Transverse colon (tissue), 4 donors: ENCODE results near the gene CAMKK1. TPM values are rescaled to one million over a fixed set of nuclear protein-coding genes. Genes with fewer than 3 reads are reported as not detected.

ENCODE experiments used
- DNase-seq: peaks from one replicate; pipeline ENCODE4 v3.0.0-alpha.2; 2019
- H3K27ac ChIP-seq, 4 donors: fragments of 200-600 bp; sonication (generic); 2 replicates each; pipeline ENCODE4 v1.5.1; 2016 to 2018; ENCODE audit warnings: inconsistent platforms in 4 of 4
- H3K27me3 ChIP-seq: fragments of 200-600 bp; sonication (generic); 2 replicates; pipeline ENCODE4 v1.5.1; 2017; ENCODE audit warnings: inconsistent platforms
- H3K36me3 ChIP-seq, 4 donors: fragments of 200-600 bp; sonication (generic); 2 replicates each; pipeline ENCODE4 v1.5.1; 2017 to 2019; ENCODE audit warnings: inconsistent platforms in 4 of 4
- H3K4me1 ChIP-seq, 4 donors: fragments of 200-600 bp; sonication (generic); 2 replicates each; pipeline ENCODE4 v1.5.1; 2017 to 2020; ENCODE audit warnings: inconsistent platforms in 4 of 4
- H3K4me3 ChIP-seq, 4 donors: fragments of 200-600 bp; sonication (generic); 1 replicate in 1 of 4; 2 replicates in 3 of 4; pipeline versions ENCODE4 v1.5.1 to v1.6.1; 2017 to 2019; ENCODE audit warnings: inconsistent platforms in 4 of 4
- H3K9me3 ChIP-seq, 2 donors: fragments of 200-600 bp; sonication (generic); 2 replicates each; pipeline ENCODE4 v1.5.1; 2017 to 2019; ENCODE audit warnings: inconsistent platforms in 2 of 2
- EP300 ChIP-seq: sonication (generic); formaldehyde crosslinking; IDR thresholded peaks from one replicate; pipeline ENCODE4 v1.6.1; 2017; ENCODE audit warnings: antibody characterized with exemption, low read depth
- POLR2A ChIP-seq: fragments of 450-650 bp; IDR thresholded peaks from one replicate; pipeline ENCODE4 v1.6.1; 2016; ENCODE audit warnings: antibody characterized with exemption, mild to moderate bottlenecking, moderate library complexity
- POLR2AphosphoS5 ChIP-seq, 3 donors: sonication (generic); formaldehyde crosslinking; IDR thresholded peaks; one replicate each; pipeline ENCODE4 v1.6.1; 2016; ENCODE audit warnings: antibody characterized with exemption in 3 of 3
- WGBS, 2 donors: methylation state at CpG; one replicate each; pipeline ENCODE4 v1.1.5; 2018; ENCODE audit warnings: low coverage in 1 of 2; 5-methylcytosine and 5-hydroxymethylcytosine counted together
- in situ Hi-C, 4 donors: fragments of 200-750 bp; cut with MboI; loops; one replicate each; pipeline versions ENCODE4 v1.15.0 to v1.15.1; 2017; ENCODE audit warnings: low sequenced_read_pairs in 3 of 4, low pct_ligation_motif_present in 1 of 4, low pct_unique_long_range_greater_than_20kb in 1 of 4
- intact Hi-C: fragments of 100-400 bp; cut with DNase I; formaldehyde crosslinking; loops from one replicate; pipeline ENCODE4 v1.15.1; 2023; ENCODE audit warnings: low total_unique reads
- total RNA-seq, 4 donors: library from RNA; depleted of rRNA; stranded (reverse); fragments of >200 nt; gene quantifications; one replicate each; pipeline ENCODE4 v1.1.0, GENCODE V29; 2016
- TF ChIP-seq, protein P1 (sequence below), 5 experiments: fragments of 200-600 bp in 3 of 5; fragments of 450-650 bp in 2 of 5; sonication (generic) in 3 of 5; IDR thresholded peaks; 1 replicate in 2 of 5; 2 replicates in 3 of 5; pipeline ENCODE4 v1.5.1; 2016 to 2017; ENCODE audit warnings: antibody characterized with exemption in 5 of 5, inconsistent platforms in 3 of 5, mild to moderate bottlenecking in 2 of 5, moderate library complexity in 1 of 5

Gene CAMKK1
- total RNA-seq, 4 donors from 2014 or later, result 2.9 to 31.0 (median 5.0) TPM

DNA sequence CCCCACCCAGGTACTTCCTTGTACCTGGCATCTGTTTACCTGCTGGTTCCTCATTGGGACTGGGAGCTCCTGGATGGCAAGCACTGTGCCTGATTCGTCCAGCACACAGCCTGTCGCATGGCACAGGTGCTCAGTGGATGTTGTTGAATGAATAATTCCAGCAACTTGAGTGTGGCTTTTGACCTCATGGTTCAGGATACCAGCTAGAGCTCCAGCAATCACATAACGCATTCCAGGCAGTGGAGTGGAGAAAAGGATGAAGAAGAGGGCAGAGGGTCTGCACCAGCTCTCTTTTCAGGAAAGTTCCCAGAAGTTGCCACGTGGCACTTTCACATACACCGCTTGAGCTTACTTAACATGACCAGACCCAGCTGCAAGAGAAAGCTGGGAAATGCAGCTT, 1.3 kb upstream of the CAMKK1 start:
- Histone ChIP-seq H3K27ac (peak overlapping the region; percentile 86 to 93 (median 90)), H3K9me3 (no peaks in the 10 kb centered on the region), H3K27me3 (no peaks in the 10 kb centered on the region), H3K4me1 (peaks cover 35 to 62% (median 56%) of the 10 kb centered on the region in 4 donors), H3K36me3 (no peaks in the 10 kb centered on the region), H3K4me3 (no peak overlapping the region)
- 80% methylated on average over 5 of the region's 5 CpGs; no CpG with 5 or more reads in 1 of the 2 donors for WGBS, 2 donors
- no peak for DNase-seq
- in situ Hi-C loops, result no loop called here
- intact Hi-C loops, result no loop called here
- TF ChIP-seq POLR2A, result no peak
- no peak for TF ChIP-seq POLR2AphosphoS5 (IDR thresholded peaks at IDR 0.05)
- no peak for TF ChIP-seq EP300
- TF ChIP-seq, protein P1, sequence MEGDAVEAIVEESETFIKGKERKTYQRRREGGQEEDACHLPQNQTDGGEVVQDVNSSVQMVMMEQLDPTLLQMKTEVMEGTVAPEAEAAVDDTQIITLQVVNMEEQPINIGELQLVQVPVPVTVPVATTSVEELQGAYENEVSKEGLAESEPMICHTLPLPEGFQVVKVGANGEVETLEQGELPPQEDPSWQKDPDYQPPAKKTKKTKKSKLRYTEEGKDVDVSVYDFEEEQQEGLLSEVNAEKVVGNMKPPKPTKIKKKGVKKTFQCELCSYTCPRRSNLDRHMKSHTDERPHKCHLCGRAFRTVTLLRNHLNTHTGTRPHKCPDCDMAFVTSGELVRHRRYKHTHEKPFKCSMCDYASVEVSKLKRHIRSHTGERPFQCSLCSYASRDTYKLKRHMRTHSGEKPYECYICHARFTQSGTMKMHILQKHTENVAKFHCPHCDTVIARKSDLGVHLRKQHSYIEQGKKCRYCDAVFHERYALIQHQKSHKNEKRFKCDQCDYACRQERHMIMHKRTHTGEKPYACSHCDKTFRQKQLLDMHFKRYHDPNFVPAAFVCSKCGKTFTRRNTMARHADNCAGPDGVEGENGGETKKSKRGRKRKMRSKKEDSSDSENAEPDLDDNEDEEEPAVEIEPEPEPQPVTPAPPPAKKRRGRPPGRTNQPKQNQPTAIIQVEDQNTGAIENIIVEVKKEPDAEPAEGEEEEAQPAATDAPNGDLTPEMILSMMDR (IDR thresholded peaks at IDR 0.05), result no peak

DNA sequence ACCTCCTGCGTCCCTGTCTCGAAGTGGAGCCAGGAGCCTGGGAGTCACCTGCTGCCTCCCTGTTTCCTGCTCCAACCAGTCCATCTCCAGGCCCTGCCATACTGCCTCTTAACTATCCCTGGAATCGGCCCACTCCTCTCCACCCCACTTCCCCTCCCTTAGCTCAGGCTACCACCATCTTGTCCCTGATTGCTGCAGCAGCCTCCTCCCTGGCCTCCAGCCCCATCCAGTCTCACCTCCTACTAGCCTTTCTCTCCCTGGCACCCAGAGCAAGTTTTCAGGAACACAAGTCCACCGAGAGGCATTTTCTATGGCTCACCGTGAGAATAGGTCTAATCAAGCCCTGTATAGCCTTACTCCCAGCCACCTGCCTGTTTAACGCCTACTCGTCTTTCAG, 865 bp upstream of the CAMKK1 start:
- TF ChIP-seq POLR2A (no peak), EP300 (no peak), POLR2AphosphoS5 (IDR thresholded peaks at IDR 0.05) (no peak)
- TF ChIP-seq, protein P1 (IDR thresholded peaks at IDR 0.05), result no peak
- H3K4me3 ChIP-seq, result peak overlapping the region in 2 of 4 donors; percentile 62 to 67
- H3K27me3 ChIP-seq, result no peaks in the 10 kb centered on the region
- intact Hi-C loops (no loop called here), in situ Hi-C loops (no loop called here)
- no peak for DNase-seq
- 60% methylated on average over 7 of the region's 7 CpGs; no CpG with 5 or more reads in 1 of the 2 donors for WGBS, 2 donors
- H3K27ac ChIP-seq, result peak overlapping the region; percentile 86 to 93 (median 90)
- H3K9me3 ChIP-seq, result no peaks in the 10 kb centered on the region
- no peaks in the 10 kb centered on the region for H3K36me3 ChIP-seq
- H3K4me1 ChIP-seq, result peaks cover 40 to 66% (median 60%) of the 10 kb centered on the region in 4 donors

DNA sequence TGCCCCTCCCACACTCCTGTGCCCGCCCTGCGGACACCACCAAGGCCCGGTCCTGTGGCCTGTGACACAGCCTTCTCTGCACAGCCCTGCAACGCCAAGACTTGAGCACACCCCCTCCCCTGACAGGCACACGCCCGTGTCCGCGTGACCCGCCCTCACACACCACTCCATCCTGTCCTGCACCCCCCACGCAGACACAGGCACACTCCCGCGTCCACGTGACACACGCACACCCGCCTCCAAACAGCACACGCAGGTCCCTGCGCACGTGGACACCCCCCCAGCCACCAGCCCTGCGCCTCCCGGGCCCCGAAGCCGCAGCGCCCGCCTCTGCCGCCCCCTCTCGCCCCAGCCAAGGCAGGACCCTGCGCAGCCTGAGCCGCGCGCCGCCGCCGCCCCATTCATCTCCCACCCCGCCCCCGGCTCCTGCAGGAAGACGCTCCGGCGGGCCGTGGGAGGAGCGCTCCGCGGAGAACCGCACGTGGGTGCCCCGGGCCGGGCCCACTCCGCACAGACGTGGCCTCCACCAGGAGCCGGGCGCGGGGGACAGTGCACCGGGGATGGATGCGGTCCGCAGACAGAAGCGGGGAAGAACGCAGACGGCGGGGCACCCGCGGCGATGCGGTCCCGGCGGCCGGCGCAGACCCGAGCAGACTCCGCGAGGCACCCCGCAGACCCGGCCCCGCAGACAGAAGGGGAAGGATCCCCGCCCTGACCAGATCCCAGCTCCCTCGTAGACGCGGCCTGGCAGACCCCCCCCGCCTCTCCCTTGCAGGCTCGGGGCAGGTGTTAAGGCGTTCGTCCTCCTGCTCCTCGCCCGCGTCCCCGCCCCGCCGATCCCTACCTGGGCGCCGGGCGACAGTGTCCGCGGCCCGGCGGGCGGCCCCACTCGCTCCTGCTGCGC, 506 bp downstream of the CAMKK1 start:
- DNase-seq, result peak; percentile 83
- Histone ChIP-seq H3K27me3 (no peaks in the 10 kb centered on the region), H3K9me3 (no peaks in the 10 kb centered on the region), H3K27ac (peak overlapping the region; percentile 86 to 93 (median 90)), H3K36me3 (no peaks in the 10 kb centered on the region), H3K4me1 (peaks cover 51 to 80% (median 74%) of the 10 kb centered on the region in 4 donors), H3K4me3 (peak overlapping the region; percentile 53 to 67 (median 58))
- 1% methylated on average over 50 of the region's 96 CpGs; no CpG with 5 or more reads in 1 of the 2 donors for WGBS, 2 donors
- in situ Hi-C loops, result no loop called here
- intact Hi-C loops, result no loop called here
- TF ChIP-seq EP300, result no peak
- TF ChIP-seq POLR2A, result no peak
- peak in 2 of 3 donors; percentile 19 to 53 for TF ChIP-seq POLR2AphosphoS5 (IDR thresholded peaks at IDR 0.05)
- TF ChIP-seq, protein P1 (IDR thresholded peaks at IDR 0.05), result no peak

DNA sequence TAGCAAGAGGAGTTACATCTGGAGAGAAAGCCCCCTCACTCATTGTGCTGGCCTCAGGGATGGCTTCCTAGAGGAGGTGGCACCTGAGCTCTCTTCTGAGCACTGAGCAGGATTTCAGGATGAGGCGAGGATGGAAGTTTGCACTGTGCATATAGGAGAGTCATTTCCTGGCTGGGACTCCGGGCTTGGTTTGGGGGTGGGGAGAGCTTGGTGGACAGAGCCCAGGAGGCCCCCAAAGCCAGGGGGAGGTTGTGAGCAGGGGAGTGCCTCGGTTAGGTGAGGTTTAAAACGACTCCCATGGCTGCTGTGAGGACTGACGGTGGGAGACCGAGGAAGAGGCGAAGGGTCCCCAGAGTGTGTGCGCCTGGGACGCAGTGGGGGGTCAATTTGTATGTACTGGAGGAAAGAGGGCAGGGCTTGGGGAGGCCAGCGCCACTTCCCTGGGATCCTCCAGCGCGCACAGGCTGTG, 1.2 kb downstream of the CAMKK1 start:
- in situ Hi-C loops, result no loop called here
- H3K4me3 ChIP-seq, result peak overlapping the region in 3 of 4 donors; percentile 54 to 67 (median 62)

More for the DNA sequence above, 1.2 kb downstream of the CAMKK1 start:
- H3K9me3 ChIP-seq, result no peaks in the 10 kb centered on the region
- H3K36me3 ChIP-seq, result no peaks in the 10 kb centered on the region
- TF ChIP-seq POLR2A (no peak), EP300 (no peak), POLR2AphosphoS5 (IDR thresholded peaks at IDR 0.05) (no peak)
- TF ChIP-seq, protein P1 (IDR thresholded peaks at IDR 0.05), result no peak
- H3K27ac ChIP-seq, result peak overlapping the region; percentile 86 to 93 (median 90)
- H3K27me3 ChIP-seq, result no peaks in the 10 kb centered on the region
- no peak for DNase-seq
- peaks cover 52 to 87% (median 80%) of the 10 kb centered on the region in 4 donors for H3K4me1 ChIP-seq
- intact Hi-C loops, result no loop called here
- WGBS, 2 donors, result 31 to 50% methylated on average over 2 to 12 of the region's 12 CpGs
